K562 (cell line): ENCODE measurements around the gene NR5A1. TPM values are rescaled to one million over a fixed set of nuclear protein-coding genes. Genes with fewer than 3 reads are reported as not detected.

Experiments
- ARHGAP35 ChIP-seq: fragments of 450-650 bp; IDR thresholded peaks from 2 replicates; pipeline ENCODE4 v1.6.1; 2018; ENCODE audit not compliant: partially characterized antibody
- CBFA2T2 ChIP-seq: fragments of 450-650 bp; conservative IDR thresholded peaks from 2 replicates; pipeline ENCODE4 v1.6.1; 2017; ENCODE audit warnings: mild to moderate bottlenecking
- COPS2 ChIP-seq: fragments of 450-650 bp; conservative IDR thresholded peaks from 2 replicates; pipeline ENCODE4 v1.6.1; 2016; ENCODE audit warnings: mild to moderate bottlenecking, moderate library complexity
- GABPB1 ChIP-seq: sonication (generic); formaldehyde crosslinking; IDR thresholded peaks from 2 replicates; pipeline ENCODE4 v1.8.0; 2022; ENCODE audit warnings: mild to moderate bottlenecking, missing genetic modification reagents
- IFI16 ChIP-seq: fragments of 250-450 bp; sonication (Bioruptor Pico); IDR thresholded peaks from 2 replicates; pipeline ENCODE4 v2.1.2; 2022; ENCODE audit warnings: mild to moderate bottlenecking, inconsistent platforms
- MNT ChIP-seq, 2 experiments: fragments of 450-650 bp; conservative IDR thresholded peaks; 2 replicates each; pipeline ENCODE4 v1.6.1; 2017; ENCODE audit warnings: mild to moderate bottlenecking in 2 of 2, moderate library complexity in 2 of 2
- POLR2H ChIP-seq: IDR thresholded peaks from 2 replicates; pipeline ENCODE4 v1.6.1; 2016; ENCODE audit warnings: missing genetic modification characterization, low read depth, mild to moderate bottlenecking, control low read depth, missing compliant biosample characterization, moderate library complexity
- PURB ChIP-seq: sonication (generic); formaldehyde crosslinking; IDR thresholded peaks from 2 replicates; pipeline ENCODE4 v1.9.0; 2021; ENCODE audit warnings: low read depth, mild to moderate bottlenecking, missing genetic modification reagents
- SMARCE1 ChIP-seq: fragments of 450-650 bp; IDR thresholded peaks from 2 replicates; pipeline ENCODE4 v1.7.1; 2016; ENCODE audit warnings: mild to moderate bottlenecking
- STAT5B ChIP-seq: fragments of 250-450 bp; sonication (Bioruptor Pico); IDR thresholded peaks from 2 replicates; pipeline ENCODE4 v1.8.0; 2021; ENCODE audit warnings: mild to moderate bottlenecking, inconsistent platforms
- ZEB2 ChIP-seq: fragments of 450-650 bp; IDR thresholded peaks from 2 replicates; pipeline ENCODE4 v1.6.1; 2016
- ZKSCAN8 ChIP-seq: fragments of 200-800 bp; sonication (Bioruptor generic); IDR thresholded peaks from 2 replicates; pipeline ENCODE4 v1.6.1; 2016; ENCODE audit warnings: missing genetic modification characterization, missing compliant biosample characterization
- ZNF644 ChIP-seq: fragments of 200-800 bp; sonication (Bioruptor generic); IDR thresholded peaks from 2 replicates; pipeline ENCODE4 v1.6.1; 2016; ENCODE audit warnings: low read depth, missing genetic modification characterization, missing compliant biosample characterization
- polyA plus RNA-seq, 8 experiments: library from polyadenylated mRNA; depleted of rRNA in 4 of 8; stranded (reverse) in 5 of 8; unstranded in 3 of 8; fragments of >200 nt; fragmentation: Nextera tagmentation in 2 of 8; fragmentation: Illumina TruSeq in 1 of 8; extraction: Ambion mirVana in 2 of 8; extraction: Trizol in 1 of 8; gene quantifications; 2 replicates each; pipeline versions ENCODE4 v1.2.1 to v1.2.3, GENCODE V29; 2011 to 2014; ENCODE audit warnings: inconsistent platforms in 1 of 8, missing spikeins in 1 of 8
- total RNA-seq, 7 experiments: library from RNA; depleted of rRNA in 6 of 7; stranded (reverse); fragments of >200 nt in 6 of 7; fragmentation: Illumina TruSeq in 2 of 7; extraction: Trizol in 2 of 7; gene quantifications; 2 replicates each; pipeline versions ENCODE4 v1.2.1 to v1.2.3, GENCODE V29; 2011 to 2021; ENCODE audit warnings: low replicate concordance in 1 of 7
- TF ChIP-seq, protein P1 (sequence below): fragments of 450-650 bp; IDR thresholded peaks from 2 replicates; pipeline ENCODE4 v1.6.1; 2014; ENCODE audit warnings: low read depth, mild to moderate bottlenecking, moderate library complexity, borderline replicate concordance
- TF ChIP-seq, protein P2 (sequence below): sonication (generic); formaldehyde crosslinking; IDR thresholded peaks from 2 replicates; pipeline ENCODE4 v1.8.1; 2023; ENCODE audit warnings: missing genetic modification reagents, mild to moderate bottlenecking, borderline replicate concordance
- TF ChIP-seq, protein P3 (sequence below), 2 experiments: fragments of 450-650 bp in 1 of 2; sonication (generic) in 1 of 2; formaldehyde crosslinking in 1 of 2; IDR thresholded peaks in 1 of 2; conservative IDR thresholded peaks in 1 of 2; 2 replicates each; pipeline versions ENCODE4 v1.6.1 to v1.8.1; 2016 to 2023; ENCODE audit warnings: mild to moderate bottlenecking in 2 of 2, moderate library complexity in 2 of 2, inconsistent platforms in 1 of 2, missing genetic modification reagents in 1 of 2

Gene NR5A1
- total and polyA plus RNA-seq, 9 of the 15 experiments (the other 6 are each of a cell fraction or from before 2014, with no cell fraction given), result 0.11 to 0.32 (median 0.20) TPM; not detected in 6

DNA sequence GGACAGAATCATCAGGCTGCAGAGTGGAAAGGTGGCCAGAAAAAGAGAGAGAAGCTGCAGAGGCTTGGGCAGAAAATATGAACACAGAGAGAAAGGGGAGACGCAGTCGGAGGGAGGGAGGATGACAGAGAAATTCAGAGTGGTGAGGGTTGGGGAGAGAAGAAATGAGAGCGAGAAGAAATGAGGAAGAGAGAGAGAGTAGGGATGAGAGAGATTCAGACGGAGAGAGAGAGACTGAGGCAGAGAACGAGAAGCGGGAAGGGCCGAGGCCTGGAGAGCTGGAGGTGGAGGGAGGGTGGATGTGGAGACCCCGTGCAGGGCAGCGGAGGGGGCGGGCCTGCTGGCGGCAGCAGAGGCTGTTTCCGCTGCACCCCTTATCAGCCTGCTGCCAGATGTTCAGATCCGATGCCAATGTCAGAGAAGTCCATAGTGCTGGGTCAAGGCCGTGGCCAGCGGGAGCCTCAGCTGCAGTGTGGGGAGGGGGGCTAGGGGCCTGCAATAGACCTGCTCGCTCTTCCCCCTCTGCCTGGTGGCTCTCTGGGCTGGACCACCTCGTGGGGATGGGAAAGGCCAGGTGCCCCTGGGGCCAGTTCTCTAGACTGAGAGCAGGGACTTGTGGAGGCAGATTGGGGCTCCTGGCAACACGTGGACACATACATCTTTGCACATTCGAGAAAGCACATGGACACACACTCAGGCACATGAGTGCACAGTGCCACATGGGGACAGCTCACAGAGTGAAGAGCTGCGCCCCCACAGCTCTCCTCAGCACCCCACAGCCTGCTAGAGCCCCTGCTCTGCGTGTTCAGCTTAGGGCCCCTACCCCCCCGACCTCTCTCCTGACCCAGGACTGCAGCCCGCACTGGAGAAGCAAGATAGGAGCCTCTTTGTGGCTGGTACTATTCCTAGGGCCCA, 4.9 kb upstream of the NR5A1 start (continued):
- TF ChIP-seq, protein P1, sequence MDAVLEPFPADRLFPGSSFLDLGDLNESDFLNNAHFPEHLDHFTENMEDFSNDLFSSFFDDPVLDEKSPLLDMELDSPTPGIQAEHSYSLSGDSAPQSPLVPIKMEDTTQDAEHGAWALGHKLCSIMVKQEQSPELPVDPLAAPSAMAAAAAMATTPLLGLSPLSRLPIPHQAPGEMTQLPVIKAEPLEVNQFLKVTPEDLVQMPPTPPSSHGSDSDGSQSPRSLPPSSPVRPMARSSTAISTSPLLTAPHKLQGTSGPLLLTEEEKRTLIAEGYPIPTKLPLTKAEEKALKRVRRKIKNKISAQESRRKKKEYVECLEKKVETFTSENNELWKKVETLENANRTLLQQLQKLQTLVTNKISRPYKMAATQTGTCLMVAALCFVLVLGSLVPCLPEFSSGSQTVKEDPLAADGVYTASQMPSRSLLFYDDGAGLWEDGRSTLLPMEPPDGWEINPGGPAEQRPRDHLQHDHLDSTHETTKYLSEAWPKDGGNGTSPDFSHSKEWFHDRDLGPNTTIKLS, result peak; percentile 20; the same call in 1 of the 2 replicates
- TF ChIP-seq ARHGAP35, result no peak
- no peak for TF ChIP-seq ZEB2
- peak in 1 of 2 experiments; percentile 70; a peak in 3 of 4 replicates for TF ChIP-seq MNT (conservative IDR thresholded peaks at IDR 0.05)
- TF ChIP-seq, protein P2, sequence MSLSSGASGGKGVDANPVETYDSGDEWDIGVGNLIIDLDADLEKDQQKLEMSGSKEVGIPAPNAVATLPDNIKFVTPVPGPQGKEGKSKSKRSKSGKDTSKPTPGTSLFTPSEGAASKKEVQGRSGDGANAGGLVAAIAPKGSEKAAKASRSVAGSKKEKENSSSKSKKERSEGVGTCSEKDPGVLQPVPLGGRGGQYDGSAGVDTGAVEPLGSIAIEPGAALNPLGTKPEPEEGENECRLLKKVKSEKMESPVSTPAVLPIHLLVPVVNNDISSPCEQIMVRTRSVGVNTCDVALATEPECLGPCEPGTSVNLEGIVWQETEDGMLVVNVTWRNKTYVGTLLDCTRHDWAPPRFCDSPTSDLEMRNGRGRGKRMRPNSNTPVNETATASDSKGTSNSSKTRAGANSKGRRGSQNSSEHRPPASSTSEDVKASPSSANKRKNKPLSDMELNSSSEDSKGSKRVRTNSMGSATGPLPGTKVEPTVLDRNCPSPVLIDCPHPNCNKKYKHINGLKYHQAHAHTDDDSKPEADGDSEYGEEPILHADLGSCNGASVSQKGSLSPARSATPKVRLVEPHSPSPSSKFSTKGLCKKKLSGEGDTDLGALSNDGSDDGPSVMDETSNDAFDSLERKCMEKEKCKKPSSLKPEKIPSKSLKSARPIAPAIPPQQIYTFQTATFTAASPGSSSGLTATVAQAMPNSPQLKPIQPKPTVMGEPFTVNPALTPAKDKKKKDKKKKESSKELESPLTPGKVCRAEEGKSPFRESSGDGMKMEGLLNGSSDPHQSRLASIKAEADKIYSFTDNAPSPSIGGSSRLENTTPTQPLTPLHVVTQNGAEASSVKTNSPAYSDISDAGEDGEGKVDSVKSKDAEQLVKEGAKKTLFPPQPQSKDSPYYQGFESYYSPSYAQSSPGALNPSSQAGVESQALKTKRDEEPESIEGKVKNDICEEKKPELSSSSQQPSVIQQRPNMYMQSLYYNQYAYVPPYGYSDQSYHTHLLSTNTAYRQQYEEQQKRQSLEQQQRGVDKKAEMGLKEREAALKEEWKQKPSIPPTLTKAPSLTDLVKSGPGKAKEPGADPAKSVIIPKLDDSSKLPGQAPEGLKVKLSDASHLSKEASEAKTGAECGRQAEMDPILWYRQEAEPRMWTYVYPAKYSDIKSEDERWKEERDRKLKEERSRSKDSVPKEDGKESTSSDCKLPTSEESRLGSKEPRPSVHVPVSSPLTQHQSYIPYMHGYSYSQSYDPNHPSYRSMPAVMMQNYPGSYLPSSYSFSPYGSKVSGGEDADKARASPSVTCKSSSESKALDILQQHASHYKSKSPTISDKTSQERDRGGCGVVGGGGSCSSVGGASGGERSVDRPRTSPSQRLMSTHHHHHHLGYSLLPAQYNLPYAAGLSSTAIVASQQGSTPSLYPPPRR, result no peak
- no peak for TF ChIP-seq GABPB1 (CRISPR knock-in tag)
- no peak for TF ChIP-seq ZKSCAN8 (CRISPR knock-in tag)
- TF ChIP-seq ZNF644 (tag), result no peak
- TF ChIP-seq, protein P3, sequence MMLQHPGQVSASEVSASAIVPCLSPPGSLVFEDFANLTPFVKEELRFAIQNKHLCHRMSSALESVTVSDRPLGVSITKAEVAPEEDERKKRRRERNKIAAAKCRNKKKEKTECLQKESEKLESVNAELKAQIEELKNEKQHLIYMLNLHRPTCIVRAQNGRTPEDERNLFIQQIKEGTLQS (IDR thresholded peaks at IDR 0.05), result no peak
- TF ChIP-seq, protein P3 (CRISPR knock-in tag; conservative IDR thresholded peaks at IDR 0.05), result no peak
- no peak for TF ChIP-seq PURB
- no peak for TF ChIP-seq IFI16 (CRISPR knock-in tag)
- TF ChIP-seq STAT5B (CRISPR knock-in tag), result no peak
- TF ChIP-seq CBFA2T2, result peak; percentile 67
- no peak for TF ChIP-seq POLR2H (tag)
- TF ChIP-seq COPS2, result no peak
- TF ChIP-seq SMARCE1, result no peak
